Measurements from ENCODE around the gene SPI1.
A peak's percentile ranks its signal among the peaks of the same experiment; 100 is the strongest.

The SPI1 gene

GRCh38 chr11:47378010-47378835 is at the start of gene SPI1:
TSS of gene SPI1 (minus strand) at chr11:47378547. CDS start at chr11:47378353, 194 bp downstream.
- DNase-seq = no peak

- DNase-seq = peak; percentile 98
These were observed 48.0 kb upstream of the SPI1 start, which contains the start of gene PSMC3 for GRCh38 chr11:47426062-47426956. TSS of gene PSMC3 (minus strand) at chr11:47426439. CDS start at chr11:47426279, 160 bp downstream.

- DNase-seq = no peak
These were observed 47.3 kb upstream of the SPI1 start for GRCh38 chr11:47425611-47426010.

GRCh38 chr11:47418454-47419259 is 40.3 kb upstream of the SPI1 start:
- no peak for DNase-seq

- DNase-seq = no peak
These were observed 39.4 kb upstream of the SPI1 start for GRCh38 chr11:47417712-47418111.

GRCh38 chr11:47415949-47416472 is 37.7 kb upstream of the SPI1 start:
- DNase-seq = no peak

GRCh38 chr11:47415091-47415854 is 36.9 kb upstream of the SPI1 start:
- no peak for DNase-seq

- DNase-seq = no peak
These were observed 36.3 kb upstream of the SPI1 start for GRCh38 chr11:47414685-47415070.

- no peak for DNase-seq
These were observed 35.7 kb upstream of the SPI1 start for GRCh38 chr11:47413908-47414684.

GRCh38 chr11:47413351-47413750 is 35.0 kb upstream of the SPI1 start:
- DNase-seq = no peak

GRCh38 chr11:47411884-47412746 is 33.8 kb upstream of the SPI1 start:
- peak; percentile 56 for DNase-seq

- no peak for DNase-seq
These were observed 32.3 kb upstream of the SPI1 start for GRCh38 chr11:47410370-47411264.

GRCh38 chr11:47409440-47410369 is 31.4 kb upstream of the SPI1 start:
- no peak for DNase-seq

GRCh38 chr11:47408598-47409439 is 30.5 kb upstream of the SPI1 start:
- no peak for DNase-seq

- peak; percentile 96 for DNase-seq
These were observed 29.6 kb upstream of the SPI1 start, which contains the start of gene SLC39A13 for GRCh38 chr11:47407746-47408590. TSS of gene SLC39A13 (plus strand) at chr11:47408590. CDS start at chr11:47410095, 1,505 bp downstream.
